IPS-20b (cell line): Measurements from ENCODE around the gene FMNL2.
A peak's percentile ranks its signal among the peaks of the same experiment; 100 is the strongest.

Experiments used
- H3K27ac ChIP-seq: one replicate; pipeline ENCODE4 v1.5.1; 2013; ENCODE audit warnings: low read length
- H3K27me3 ChIP-seq: 2 replicates; pipeline ENCODE4 v1.6.1; 2013; ENCODE audit warnings: mild to moderate bottlenecking, low read length, inconsistent platforms; ENCODE audit not compliant: insufficient read depth
- H3K36me3 ChIP-seq: 2 replicates; pipeline ENCODE4 v1.6.1; 2013; ENCODE audit warnings: low read depth, mild to moderate bottlenecking, inconsistent platforms, low read length, moderate library complexity; ENCODE audit not compliant: insufficient read depth
- H3K4me1 ChIP-seq: 2 replicates; pipeline ENCODE4 v1.6.1; 2013; ENCODE audit warnings: mild to moderate bottlenecking, control low read depth, inconsistent platforms, low read length, moderate library complexity; ENCODE audit not compliant: insufficient read depth
- H3K4me3 ChIP-seq: 2 replicates; pipeline ENCODE4 v1.5.1; 2013; ENCODE audit warnings: mild to moderate bottlenecking, low read length, inconsistent platforms
- H3K9ac ChIP-seq: 2 replicates; pipeline ENCODE4 v1.6.1; 2013; ENCODE audit warnings: low read depth, mild to moderate bottlenecking, inconsistent platforms, low read length, moderate library complexity
- H3K9me3 ChIP-seq: 2 replicates; pipeline ENCODE4 v1.6.1; 2013; ENCODE audit warnings: mild to moderate bottlenecking, low read depth, low read length, inconsistent platforms; ENCODE audit not compliant: insufficient read depth

FMNL2 gene

GRCh38 chr2:152532241-152532640 lies 197.3 kb downstream of the FMNL2 start:
- no peak overlapping the region for H3K9ac ChIP-seq
- H3K36me3 ChIP-seq = no peaks in the 10 kb centered on the region
- no peaks in the 10 kb centered on the region for H3K27me3 ChIP-seq
- peaks cover 23% of the 10 kb centered on the region for H3K4me1 ChIP-seq
- no peak overlapping the region for H3K27ac ChIP-seq
- H3K9me3 ChIP-seq = no peaks in the 10 kb centered on the region
- H3K4me3 ChIP-seq = no peak overlapping the region

- Histone ChIP-seq H3K9me3 (no peaks in the 10 kb centered on the region), H3K4me1 (peaks cover 10% of the 10 kb centered on the region), H3K36me3 (no peaks in the 10 kb centered on the region), H3K4me3 (no peak overlapping the region), H3K27me3 (no peaks in the 10 kb centered on the region), H3K27ac (no peak overlapping the region), H3K9ac (no peak overlapping the region)
These were observed 199.6 kb downstream of the FMNL2 start for GRCh38 chr2:152534460-152535135.

GRCh38 chr2:152537081-152537651 lies 202.2 kb downstream of the FMNL2 start:
- Histone ChIP-seq H3K36me3 (no peaks in the 10 kb centered on the region), H3K9me3 (no peaks in the 10 kb centered on the region), H3K27me3 (no peaks in the 10 kb centered on the region), H3K4me1 (peaks cover 2% of the 10 kb centered on the region; the same call in 1 of the 2 replicates), H3K4me3 (no peak overlapping the region), H3K9ac (no peak overlapping the region), H3K27ac (no peak overlapping the region)

GRCh38 chr2:152539424-152539823 lies 204.4 kb downstream of the FMNL2 start:
- H3K4me1 ChIP-seq = peaks cover 5% of the 10 kb centered on the region
- 0 out of 2 replicates have a peak, but pooled peaks cover 5% of the 10 kb centered on the region for H3K36me3 ChIP-seq
- H3K27ac ChIP-seq = no peak overlapping the region
- no peak overlapping the region for H3K4me3 ChIP-seq
- H3K27me3 ChIP-seq = no peaks in the 10 kb centered on the region
- no peaks in the 10 kb centered on the region for H3K9me3 ChIP-seq
- no peak overlapping the region for H3K9ac ChIP-seq

GRCh38 chr2:152541712-152542111 lies 206.7 kb downstream of the FMNL2 start:
- no peaks in the 10 kb centered on the region for H3K27me3 ChIP-seq
- H3K4me1 ChIP-seq = peaks cover 3% of the 10 kb centered on the region
- H3K27ac ChIP-seq = no peak overlapping the region
- no peak overlapping the region for H3K9ac ChIP-seq
- H3K4me3 ChIP-seq = no peak overlapping the region
- 0 out of 2 replicates have a peak, but pooled peaks cover 8% of the 10 kb centered on the region for H3K36me3 ChIP-seq
- H3K9me3 ChIP-seq = no peaks in the 10 kb centered on the region

GRCh38 chr2:152542337-152542994 lies 207.5 kb downstream of the FMNL2 start:
- Histone ChIP-seq H3K4me3 (no peak overlapping the region; the same call in 1 of the 2 replicates), H3K27ac (peak overlapping the region; percentile 33), H3K9me3 (no peaks in the 10 kb centered on the region), H3K4me1 (peaks cover 3% of the 10 kb centered on the region), H3K36me3 (0 out of 2 replicates have a peak, but pooled peaks cover 8% of the 10 kb centered on the region), H3K9ac (no peak overlapping the region), H3K27me3 (no peaks in the 10 kb centered on the region)

- H3K27ac ChIP-seq = peak overlapping the region; percentile 33
- H3K4me1 ChIP-seq = peaks cover 3% of the 10 kb centered on the region
- H3K36me3 ChIP-seq = 0 out of 2 replicates have a peak, but pooled peaks cover 8% of the 10 kb centered on the region
- H3K4me3 ChIP-seq = no peak overlapping the region; the same call in 1 of the 2 replicates
- H3K9me3 ChIP-seq = no peaks in the 10 kb centered on the region
- no peak overlapping the region; the same call in 1 of the 2 replicates for H3K9ac ChIP-seq
- no peaks in the 10 kb centered on the region for H3K27me3 ChIP-seq
These were observed 208.1 kb downstream of the FMNL2 start for GRCh38 chr2:152542995-152543481.

GRCh38 chr2:152543717-152544116 lies 208.7 kb downstream of the FMNL2 start:
- Histone ChIP-seq H3K27me3 (no peaks in the 10 kb centered on the region), H3K4me3 (no peak overlapping the region), H3K4me1 (peaks cover 3% of the 10 kb centered on the region), H3K36me3 (0 out of 2 replicates have a peak, but pooled peaks cover 8% of the 10 kb centered on the region), H3K9me3 (no peaks in the 10 kb centered on the region), H3K9ac (no peak overlapping the region), H3K27ac (no peak overlapping the region)

GRCh38 chr2:152544638-152545037 lies 209.7 kb downstream of the FMNL2 start:
- Histone ChIP-seq H3K9ac (no peak overlapping the region), H3K36me3 (peaks cover 8% of the 10 kb centered on the region; the same call in 1 of the 2 replicates), H3K4me3 (no peak overlapping the region), H3K9me3 (no peaks in the 10 kb centered on the region), H3K27ac (no peak overlapping the region), H3K4me1 (peaks cover 3% of the 10 kb centered on the region), H3K27me3 (no peaks in the 10 kb centered on the region)

GRCh38 chr2:152546230-152546837 lies 211.4 kb downstream of the FMNL2 start:
- Histone ChIP-seq H3K9ac (no peak overlapping the region), H3K27ac (no peak overlapping the region), H3K9me3 (no peaks in the 10 kb centered on the region), H3K4me1 (peaks cover 3% of the 10 kb centered on the region), H3K27me3 (no peaks in the 10 kb centered on the region), H3K36me3 (peaks cover 8% of the 10 kb centered on the region; the same call in 1 of the 2 replicates), H3K4me3 (no peak overlapping the region)

- Histone ChIP-seq H3K4me3 (no peak overlapping the region), H3K9me3 (no peaks in the 10 kb centered on the region), H3K27me3 (no peaks in the 10 kb centered on the region), H3K27ac (no peak overlapping the region), H3K9ac (no peak overlapping the region), H3K36me3 (peaks cover 4% of the 10 kb centered on the region; the same call in 1 of the 2 replicates), H3K4me1 (no peaks in the 10 kb centered on the region; the same call in none of the 2 replicates)
These were observed 213.3 kb downstream of the FMNL2 start for GRCh38 chr2:152548111-152548875.
